Stimulated activated CD8-positive, alpha-beta memory T cell treated with anti-CD3 and anti-CD28 coated beads, Interleukin-7, amount 100 ng/mL, for 24 hours (primary cell): Measurements from ENCODE around the gene DYRK1A.

Source experiments
- DNase-seq: peaks from one replicate; pipeline ENCODE4 v3.0.0-alpha.2; 2020; ENCODE audit warnings: low read depth

DYRK1A gene

GRCh38 chr21:37385179-37385765, 18.7 kb downstream of the DYRK1A start:
- no peak for DNase-seq

GRCh38 chr21:37386151-37386550, 19.6 kb downstream of the DYRK1A start:
- DNase-seq = no peak

- no peak for DNase-seq
Observed at GRCh38 chr21:37389456-37389855, 22.9 kb downstream of the DYRK1A start.

DNA sequence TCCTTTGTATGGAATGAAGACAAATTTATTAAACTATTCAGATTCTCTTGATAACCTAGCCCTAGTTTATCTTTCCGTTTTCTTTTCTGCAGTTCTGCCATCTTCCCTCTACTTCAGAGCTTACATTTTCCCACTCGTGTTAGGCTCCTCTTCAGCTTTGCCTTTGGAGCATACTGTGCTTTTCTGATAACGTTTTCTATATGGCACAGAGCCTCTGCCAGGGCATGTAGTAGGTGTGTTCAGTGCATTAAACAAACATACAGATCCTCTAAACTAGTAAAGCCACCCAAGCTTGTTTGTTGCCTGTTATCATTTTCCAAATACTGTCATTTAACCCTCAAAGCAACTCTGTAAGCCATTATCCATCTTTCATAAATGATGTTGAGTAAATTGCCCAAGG, 25.1 kb downstream of the DYRK1A start:
- no peak for DNase-seq

- no peak for DNase-seq
Observed at GRCh38 chr21:37392441-37392840, 25.9 kb downstream of the DYRK1A start.

DNA sequence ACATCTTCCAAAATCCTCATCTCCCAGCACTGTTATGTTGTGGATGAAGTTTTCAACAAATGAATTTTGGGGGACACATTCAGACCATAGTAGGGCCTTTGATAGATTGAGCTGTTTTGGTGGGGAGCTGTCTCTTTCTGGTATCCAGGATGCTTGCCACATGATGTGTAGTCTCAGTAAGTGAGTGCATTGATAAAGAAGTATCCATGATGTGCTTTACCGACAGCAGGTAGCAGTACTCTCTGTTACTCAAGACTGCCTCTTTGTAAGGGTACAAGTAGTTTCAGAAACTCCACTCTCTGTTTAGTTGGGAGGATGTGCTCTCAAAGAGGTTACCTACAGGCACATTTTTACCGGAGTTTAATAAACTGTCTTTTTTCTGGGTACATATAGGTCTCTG, 26.5 kb downstream of the DYRK1A start:
- no peak for DNase-seq

DNA sequence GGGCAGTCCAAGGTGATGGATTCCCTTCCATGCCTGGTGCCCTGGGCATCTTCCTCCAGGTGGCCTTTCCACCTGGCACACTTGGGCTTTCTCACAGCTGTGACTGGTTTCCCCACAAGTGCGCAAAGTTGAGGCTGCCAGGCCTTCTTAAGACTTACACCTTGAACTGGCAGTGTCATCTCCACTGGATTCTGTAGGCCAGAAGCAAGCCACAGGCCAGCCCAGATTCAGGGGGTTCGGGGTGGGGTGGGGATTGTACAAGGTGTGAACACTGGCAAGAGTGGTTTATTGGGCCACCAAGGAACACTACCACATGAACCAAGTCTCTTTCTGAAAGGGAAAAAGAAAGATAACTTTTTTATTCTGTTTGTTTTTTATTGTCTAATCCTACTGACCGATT, 27.2 kb downstream of the DYRK1A start:
- DNase-seq = no peak

- no peak for DNase-seq
Observed at GRCh38 chr21:37395961-37396360, 29.4 kb downstream of the DYRK1A start.

DNA sequence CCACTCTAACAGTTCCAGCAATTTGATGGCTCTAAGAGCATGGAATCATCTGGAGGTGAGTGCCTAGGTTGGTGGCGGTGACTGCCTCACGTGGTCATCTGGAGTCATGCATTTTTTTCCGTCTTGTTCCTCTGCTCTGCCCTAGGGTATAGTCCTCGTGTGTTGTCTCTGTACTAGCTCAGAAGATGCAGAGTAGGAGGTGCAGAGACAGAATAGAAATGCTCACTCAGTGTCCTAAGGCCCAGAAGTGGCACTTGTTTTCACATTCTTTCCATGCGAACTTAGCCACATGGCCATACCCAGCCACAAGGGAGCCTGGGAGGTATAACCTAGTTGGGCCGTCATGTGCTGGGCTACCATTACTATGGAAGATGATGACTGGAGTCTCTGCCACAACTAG, 30.3 kb downstream of the DYRK1A start:
- DNase-seq = no peak

DNA sequence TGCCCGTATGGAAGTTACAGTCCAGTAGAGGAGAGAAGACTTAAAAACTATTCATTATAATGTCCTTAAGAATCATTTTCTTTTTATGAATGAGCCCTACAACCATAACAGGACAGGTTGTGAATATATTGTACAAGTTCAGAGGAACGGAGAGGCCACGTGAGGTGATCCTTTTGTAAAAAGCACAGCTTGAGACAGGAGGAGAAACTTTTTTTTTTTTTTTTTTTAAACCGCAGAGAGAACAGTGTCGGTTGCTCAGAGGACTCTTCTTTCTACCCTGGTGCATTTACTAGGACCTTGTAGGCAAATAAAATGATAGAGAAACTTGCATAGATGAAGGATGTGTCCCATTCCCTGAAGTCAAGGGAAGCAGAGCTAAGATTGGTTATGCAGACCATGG, 32.1 kb downstream of the DYRK1A start:
- no peak for DNase-seq

DNA sequence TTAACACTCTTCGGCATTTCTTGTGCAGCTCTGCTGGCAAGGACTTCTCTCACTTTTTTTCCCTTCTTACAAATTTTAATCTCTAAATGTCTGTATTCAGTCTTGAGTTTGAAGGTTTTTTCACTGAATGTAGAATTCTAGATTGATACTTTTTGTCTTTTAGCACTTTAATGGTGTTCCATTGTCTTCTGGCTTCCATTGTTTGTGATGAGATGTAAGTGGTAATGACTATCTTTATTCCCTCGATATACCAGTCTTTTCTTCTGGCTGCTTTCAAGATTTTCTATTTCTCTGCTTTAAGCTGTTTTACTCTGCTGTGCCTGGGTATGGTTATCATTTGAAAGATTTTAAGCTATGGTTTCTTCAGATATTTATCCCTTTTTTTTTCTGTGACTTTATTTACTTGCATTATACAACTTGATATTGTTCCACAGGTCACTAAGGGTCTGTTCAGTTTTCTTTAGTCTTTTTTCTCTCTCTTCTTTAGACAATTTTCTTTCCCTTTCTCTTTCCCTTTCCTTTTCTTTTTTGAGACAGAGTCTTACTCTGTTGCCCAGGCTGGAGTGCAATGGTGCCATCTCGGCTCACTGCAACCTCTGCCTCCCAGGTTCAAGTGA, 35.8 kb downstream of the DYRK1A start:
- DNase-seq = no peak

- DNase-seq = no peak
Observed at GRCh38 chr21:37405629-37406028, 39.1 kb downstream of the DYRK1A start.

- no peak for DNase-seq
Observed at GRCh38 chr21:37407719-37408420, 41.3 kb downstream of the DYRK1A start.

DNA sequence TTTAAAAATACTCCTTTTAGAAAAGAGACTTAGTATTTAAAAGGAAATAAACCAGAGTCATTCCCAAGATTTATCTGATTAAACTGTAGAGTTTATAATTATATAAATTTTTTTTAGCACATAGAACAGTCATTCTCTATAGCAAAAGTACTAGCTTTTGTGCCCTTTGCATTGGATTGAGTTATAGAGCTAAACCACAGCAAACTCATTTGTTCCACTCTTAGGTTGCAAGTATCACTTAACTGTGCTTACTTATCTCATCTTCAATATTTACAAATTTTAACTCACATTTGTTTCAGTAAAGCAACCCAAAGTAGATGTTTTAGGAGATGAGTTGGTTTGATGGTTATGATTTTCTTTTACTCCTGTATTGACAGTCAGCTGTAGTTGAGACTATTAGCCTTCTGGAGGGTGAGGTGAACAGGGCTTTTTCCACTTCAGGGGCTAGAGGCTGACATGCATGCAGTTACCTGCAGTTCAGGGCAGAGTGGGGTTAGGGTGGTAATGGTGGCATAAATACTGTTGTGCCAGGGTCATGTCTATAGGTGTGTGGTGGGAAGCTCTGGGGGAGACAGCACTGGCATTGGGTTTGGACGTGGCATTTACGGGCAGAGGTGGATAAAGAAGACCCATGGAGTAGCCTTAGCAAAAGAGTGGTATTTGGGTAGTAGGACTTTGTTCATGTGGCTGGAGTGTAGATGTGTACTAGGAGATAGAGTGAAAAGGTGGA, 42.1 kb downstream of the DYRK1A start:
- no peak for DNase-seq

GRCh38 chr21:37410639-37411038, 44.1 kb downstream of the DYRK1A start:
- DNase-seq = no peak

GRCh38 chr21:37412603-37413360, 46.2 kb downstream of the DYRK1A start:
- no peak for DNase-seq

- no peak for DNase-seq
Observed at GRCh38 chr21:37413553-37414291, 47.1 kb downstream of the DYRK1A start.

DNA sequence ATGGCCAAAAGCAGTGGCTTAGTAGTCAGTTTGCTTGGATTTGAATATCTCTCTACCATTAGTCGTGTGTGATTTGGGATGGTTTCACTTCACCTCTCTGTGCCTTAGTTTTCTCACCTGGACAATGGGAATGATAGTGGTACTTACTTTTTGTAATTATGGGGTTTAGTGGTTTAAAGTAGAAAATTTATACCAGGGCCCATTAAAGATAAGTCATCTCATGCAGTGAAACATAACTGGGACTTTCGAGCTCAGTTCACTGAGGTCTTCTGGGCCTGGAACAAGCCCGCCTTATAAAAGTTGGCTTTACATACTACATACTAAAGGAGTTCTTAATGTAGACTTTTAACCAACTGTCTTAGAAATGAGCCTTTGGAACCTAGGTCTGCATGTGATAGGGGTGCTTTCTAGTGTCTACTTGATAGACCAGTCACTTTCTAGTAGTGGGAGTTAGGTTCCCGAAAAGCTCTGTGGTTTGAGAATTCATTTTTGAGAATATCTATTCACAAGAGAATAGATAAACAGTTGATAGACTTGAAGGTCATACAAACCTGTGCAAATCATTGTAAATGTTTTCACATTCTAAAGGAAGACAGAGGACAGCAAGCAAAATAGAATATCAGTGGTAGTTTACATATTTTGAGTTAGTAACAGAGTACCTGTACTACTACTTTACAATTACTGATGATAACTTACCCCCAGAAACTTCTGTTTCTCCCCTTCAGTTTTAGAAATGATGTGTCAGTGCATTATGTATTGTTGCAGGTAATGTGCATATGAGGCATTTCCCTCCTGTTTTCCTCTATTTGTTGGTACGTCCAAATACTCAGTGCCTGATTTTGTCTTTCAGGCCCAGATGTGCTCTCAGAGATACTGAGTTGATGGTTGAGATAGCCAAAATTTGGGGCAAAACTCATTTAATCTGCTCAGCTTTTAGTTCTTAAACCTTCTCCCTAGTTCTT, 48.0 kb downstream of the DYRK1A start:
- no peak for DNase-seq

DNA sequence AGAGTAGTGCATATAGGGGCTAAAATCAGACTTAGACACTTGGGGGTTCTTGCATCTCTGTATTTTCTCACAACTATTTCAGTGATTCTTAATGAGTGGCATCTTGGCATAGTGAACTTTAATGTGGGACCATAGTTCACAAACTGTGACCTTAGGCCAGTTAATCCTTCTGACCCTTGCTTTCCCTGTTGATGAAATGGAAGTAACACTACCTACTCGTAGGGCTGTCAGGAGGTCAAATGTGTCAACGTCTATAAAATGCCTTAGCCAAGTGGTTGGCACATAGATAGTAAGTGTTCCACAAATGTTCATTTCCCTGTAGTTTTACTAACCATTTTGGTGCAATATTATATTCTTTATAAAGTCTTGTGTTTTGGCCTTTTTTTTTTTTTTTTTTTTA, 49.4 kb downstream of the DYRK1A start:
- DNase-seq = no peak

- no peak for DNase-seq
Observed at GRCh38 chr21:37416914-37417313, 50.3 kb downstream of the DYRK1A start.
